HepG2 (cell line): Measurements from ENCODE around the gene HACD2. TPM values are rescaled to one million over a fixed set of nuclear protein-coding genes. Genes with fewer than 3 reads are reported as not detected.

Experiments
- ARID4A ChIP-seq: sonication (generic); formaldehyde crosslinking; IDR thresholded peaks from 2 replicates; pipeline ENCODE4 v1.5.0; 2020; ENCODE audit warnings: mild to moderate bottlenecking, missing genetic modification reagents, borderline replicate concordance
- HDAC1 ChIP-seq: sonication (generic); formaldehyde crosslinking; IDR thresholded peaks from 2 replicates; pipeline ENCODE4 v1.5.1; 2020; ENCODE audit warnings: mild to moderate bottlenecking, missing genetic modification reagents
- NKX3-1 ChIP-seq: sonication (generic); formaldehyde crosslinking; IDR thresholded peaks from 2 replicates; pipeline ENCODE4 v1.5.0; 2020; ENCODE audit warnings: missing genetic modification reagents
- NRL ChIP-seq: sonication (generic); formaldehyde crosslinking; IDR thresholded peaks from 2 replicates; pipeline ENCODE4 v1.5.0; 2020; ENCODE audit warnings: missing genetic modification reagents, mild to moderate bottlenecking, moderate library complexity, borderline replicate concordance
- ZNF619 ChIP-seq: sonication (generic); formaldehyde crosslinking; IDR thresholded peaks from 2 replicates; pipeline ENCODE4 v1.4.0; 2020; ENCODE audit warnings: mild to moderate bottlenecking, missing genetic modification reagents
- ZNF660 ChIP-seq: sonication (generic); formaldehyde crosslinking; IDR thresholded peaks from 2 replicates; pipeline ENCODE4 v1.5.1; 2020; ENCODE audit warnings: mild to moderate bottlenecking, low read depth, missing genetic modification reagents, borderline replicate concordance
- ZNF674 ChIP-seq: sonication (generic); formaldehyde crosslinking; IDR thresholded peaks from 2 replicates; pipeline ENCODE4 v1.5.0; 2020; ENCODE audit warnings: low read depth, mild to moderate bottlenecking, missing genetic modification reagents
- ZNF772 ChIP-seq: sonication (generic); formaldehyde crosslinking; IDR thresholded peaks from 2 replicates; pipeline ENCODE4 v1.5.0; 2020; ENCODE audit warnings: mild to moderate bottlenecking, missing genetic modification reagents
- polyA plus RNA-seq, 8 experiments: library from polyadenylated mRNA; depleted of rRNA in 3 of 8; stranded (reverse) in 7 of 8; unstranded in 1 of 8; fragments of >200 nt; fragmentation: Illumina TruSeq in 4 of 8; extraction: Trizol in 4 of 8; gene quantifications; 2 replicates each; pipeline versions ENCODE4 v1.2.1 to v1.2.3, GENCODE V29; 2011 to 2016; ENCODE audit warnings: low read depth in 4 of 8, missing spikeins in 1 of 8, mixed read lengths in 1 of 8; ENCODE audit not compliant: insufficient read depth in 1 of 8
- total RNA-seq, 5 experiments: library from RNA; depleted of rRNA; stranded (reverse); fragments of >200 nt; fragmentation: Illumina TruSeq; extraction: Trizol; gene quantifications; 2 replicates each; pipeline ENCODE4 v1.2.3, GENCODE V29; 2016; ENCODE audit warnings: low read depth in 1 of 5

The HACD2 gene
- total and polyA plus RNA-seq, 2 of the 13 experiments (the other 11 are each of a cell fraction or from before 2014, with no cell fraction given), result 47.0 to 50.4 TPM

- TF ChIP-seq ZNF772 (CRISPR knock-in tag) (peak; percentile 75), ARID4A (CRISPR knock-in tag) (peak; percentile 70; the same call in 1 of the 2 replicates), ZNF674 (CRISPR knock-in tag) (no peak), NRL (CRISPR knock-in tag) (no peak), ZNF660 (CRISPR knock-in tag) (no peak), HDAC1 (peak; percentile 32; the same call in 1 of the 2 replicates), NKX3-1 (CRISPR knock-in tag) (no peak), ZNF619 (CRISPR knock-in tag) (peak; percentile 77; the same call in 1 of the 2 replicates)
- TF ChIP-seq, all 625 proteins: peak for 230
Observed at GRCh38 chr3:123584988-123585937, at the start of gene HACD2 (continued).
